HepG2 (cell line): Measurements from ENCODE around the gene HDGFL2. TPM values are rescaled to one million over a fixed set of nuclear protein-coding genes. Genes with fewer than 3 reads are reported as not detected.
A peak's percentile ranks its signal among the peaks of the same experiment; 100 is the strongest.

ENCODE experiments used
- CEBPB ChIP-seq: IDR thresholded peaks from 2 replicates; pipeline ENCODE4 v1.6.1; 2011; ENCODE audit warnings: low read depth, low read length, improper control_type of control experiment, borderline replicate concordance
- IRF9 ChIP-seq: sonication (generic); formaldehyde crosslinking; IDR thresholded peaks from 2 replicates; pipeline ENCODE4 v1.8.0; 2022; ENCODE audit warnings: missing genetic modification reagents, mild to moderate bottlenecking, borderline replicate concordance
- KDM5A ChIP-seq: fragments of 200-600 bp; sonication (generic); IDR thresholded peaks from 2 replicates; pipeline ENCODE4 v1.7.0; 2018; ENCODE audit warnings: antibody characterized with exemption, mild to moderate bottlenecking, low read length, borderline replicate concordance
- NR2F1 ChIP-seq, 2 experiments: fragments of 450-650 bp in 1 of 2; formaldehyde crosslinking in 1 of 2; IDR thresholded peaks; 2 replicates each; pipeline versions ENCODE4 v1.5.0 to v1.6.1; 2016 to 2020; ENCODE audit warnings: mild to moderate bottlenecking in 1 of 2, missing compliant biosample characterization in 1 of 2, missing genetic modification reagents in 1 of 2, moderate library complexity in 1 of 2
- POLR2G ChIP-seq: fragments of 200-400 bp; formaldehyde crosslinking; IDR thresholded peaks from 2 replicates; pipeline ENCODE4 v1.6.1; 2018; ENCODE audit warnings: mild to moderate bottlenecking, low read depth, low read length, moderate library complexity
- RBFOX2 ChIP-seq: fragments of 200-400 bp; formaldehyde crosslinking; IDR thresholded peaks from 2 replicates; pipeline ENCODE4 v1.6.1; 2017; ENCODE audit warnings: low read depth, mild to moderate bottlenecking, low read length
- TCF7L2 ChIP-seq: IDR thresholded peaks from 2 replicates; pipeline ENCODE4 v1.6.1; 2011; ENCODE audit warnings: mild to moderate bottlenecking, low read depth, low read length, moderate library complexity
- U2AF1 ChIP-seq: fragments of 200-400 bp; formaldehyde crosslinking; optimal IDR thresholded peaks from 2 replicates; pipeline ENCODE3; 2017; ENCODE audit warnings: mild to moderate bottlenecking, low read depth, low read length
- YEATS4 ChIP-seq: sonication (generic); formaldehyde crosslinking; IDR thresholded peaks from 2 replicates; pipeline ENCODE4 v1.4.0; 2020; ENCODE audit warnings: missing genetic modification reagents, borderline replicate concordance
- ZFP36L2 ChIP-seq: sonication (generic); formaldehyde crosslinking; IDR thresholded peaks from 2 replicates; pipeline ENCODE4 v1.4.0; 2020; ENCODE audit warnings: missing genetic modification reagents
- ZFP90 ChIP-seq: sonication (generic); formaldehyde crosslinking; IDR thresholded peaks from 2 replicates; pipeline ENCODE4 v1.8.0; 2022; ENCODE audit warnings: missing genetic modification reagents, mild to moderate bottlenecking, inconsistent platforms, borderline replicate concordance
- ZNF18 ChIP-seq: sonication (generic); formaldehyde crosslinking; IDR thresholded peaks from 2 replicates; pipeline ENCODE4 v1.8.0; 2022; ENCODE audit warnings: mild to moderate bottlenecking, missing genetic modification reagents; ENCODE audit not compliant: insufficient replicate concordance
- ZNF274 ChIP-seq: sonication (generic); formaldehyde crosslinking; IDR thresholded peaks from 2 replicates; pipeline ENCODE4 v1.5.1; 2020; ENCODE audit warnings: mild to moderate bottlenecking, missing genetic modification reagents
- ZNF280B ChIP-seq: sonication (generic); formaldehyde crosslinking; IDR thresholded peaks from 2 replicates; pipeline ENCODE4 v1.5.0; 2020; ENCODE audit warnings: missing genetic modification reagents, mild to moderate bottlenecking, borderline replicate concordance
- ZNF329 ChIP-seq: sonication (generic); formaldehyde crosslinking; IDR thresholded peaks from 2 replicates; pipeline ENCODE4 v1.9.0; 2021; ENCODE audit warnings: low read depth, mild to moderate bottlenecking, missing genetic modification reagents
- ZNF331 ChIP-seq: sonication (generic); formaldehyde crosslinking; IDR thresholded peaks from 2 replicates; pipeline ENCODE4 v1.4.0; 2020; ENCODE audit warnings: missing genetic modification reagents
- ZNF496 ChIP-seq: sonication (generic); formaldehyde crosslinking; IDR thresholded peaks from 2 replicates; pipeline ENCODE4 v1.8.1; 2023; ENCODE audit warnings: mild to moderate bottlenecking, moderate library complexity, missing genetic modification reagents; ENCODE audit not compliant: insufficient replicate concordance
- ZNF576 ChIP-seq: sonication (generic); formaldehyde crosslinking; IDR thresholded peaks from 2 replicates; pipeline ENCODE4 v1.4.0; 2020; ENCODE audit warnings: mild to moderate bottlenecking, missing genetic modification reagents
- ZNF713 ChIP-seq: sonication (generic); formaldehyde crosslinking; IDR thresholded peaks from 2 replicates; pipeline ENCODE4 v1.4.0; 2020; ENCODE audit warnings: mild to moderate bottlenecking, missing genetic modification reagents
- polyA plus RNA-seq, 8 experiments: library from polyadenylated mRNA; depleted of rRNA in 3 of 8; stranded (reverse) in 7 of 8; unstranded in 1 of 8; fragments of >200 nt; fragmentation: Illumina TruSeq in 4 of 8; extraction: Trizol in 4 of 8; gene quantifications; 2 replicates each; pipeline versions ENCODE4 v1.2.1 to v1.2.3, GENCODE V29; 2011 to 2016; ENCODE audit warnings: low read depth in 4 of 8, missing spikeins in 1 of 8, mixed read lengths in 1 of 8; ENCODE audit not compliant: insufficient read depth in 1 of 8
- total RNA-seq, 5 experiments: library from RNA; depleted of rRNA; stranded (reverse); fragments of >200 nt; fragmentation: Illumina TruSeq; extraction: Trizol; gene quantifications; 2 replicates each; pipeline ENCODE4 v1.2.3, GENCODE V29; 2016; ENCODE audit warnings: low read depth in 1 of 5
- TF ChIP-seq, protein P1 (sequence below): sonication (generic); formaldehyde crosslinking; IDR thresholded peaks from 2 replicates; pipeline ENCODE4 v1.4.0; 2020; ENCODE audit warnings: missing genetic modification reagents

HDGFL2 gene
- total and polyA plus RNA-seq, 2 of the 13 experiments (the other 11 are each of a cell fraction or from before 2014, with no cell fraction given): 20.0 to 51.1 TPM

DNA sequence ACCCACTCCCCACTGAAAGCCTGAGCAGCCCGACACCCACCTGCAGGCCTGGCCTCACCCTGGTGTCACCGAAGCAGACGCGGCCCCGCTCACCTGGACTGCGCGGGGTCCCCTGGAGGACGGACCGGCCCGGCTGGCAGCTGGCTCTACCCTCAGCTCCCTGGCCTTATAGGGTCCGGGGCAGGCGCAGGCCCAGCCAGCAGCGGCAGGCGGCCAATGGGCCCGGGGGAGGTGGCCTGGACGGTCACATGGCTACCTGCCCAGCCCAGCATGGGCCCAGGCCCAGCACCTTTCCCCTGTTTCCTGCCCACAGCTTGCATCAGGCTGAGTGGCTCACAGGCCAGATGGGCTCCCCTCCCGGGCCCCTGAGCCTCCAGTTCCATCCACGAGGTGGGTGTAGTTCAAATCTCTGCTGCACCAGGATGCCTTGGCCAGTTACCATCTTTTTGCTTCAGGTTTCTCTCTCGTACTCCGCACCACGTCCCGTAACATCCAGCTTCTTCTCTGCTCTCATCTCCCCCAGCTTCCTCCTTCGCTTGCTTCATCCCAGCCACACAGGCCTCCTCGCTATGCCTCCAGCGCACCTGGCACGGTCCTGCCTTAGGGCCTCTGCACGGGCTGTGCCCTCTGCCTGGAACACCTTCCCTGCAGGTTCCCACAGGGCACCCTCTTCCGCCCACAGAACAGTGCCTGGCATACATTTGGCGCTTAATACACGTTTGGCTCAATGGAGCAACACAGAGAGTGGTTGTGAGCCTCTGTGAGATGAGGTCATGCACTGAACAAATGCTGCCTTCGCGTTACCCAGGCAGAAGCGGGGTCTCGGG is 46.5 kb downstream of the HDGFL2 start, which contains the start of gene PLIN4 (continued):
- TF ChIP-seq NR2F1 (CRISPR knock-in tag; IDR thresholded peaks at IDR 0.05) (no peak), ZFP36L2 (CRISPR knock-in tag) (no peak), KDM5A (no peak), ZNF274 (CRISPR knock-in tag) (0 out of 2 replicates have a peak, but pooled peaks have one; percentile 4), ZNF329 (CRISPR knock-in tag) (no peak), ZNF496 (CRISPR knock-in tag) (no peak), TCF7L2 (no peak), POLR2G (peak; percentile 62), ZNF280B (CRISPR knock-in tag) (peak; percentile 39; the same call in 1 of the 2 replicates), ZNF18 (CRISPR knock-in tag) (no peak), IRF9 (CRISPR knock-in tag) (no peak), ZNF576 (no peak), RBFOX2 (peak; percentile 71), YEATS4 (0 out of 2 replicates have a peak, but pooled peaks have one; percentile 26), ZNF713 (CRISPR knock-in tag) (no peak), ZNF331 (CRISPR knock-in tag) (0 out of 2 replicates have a peak, but pooled peaks have one; percentile 23), U2AF1 (no peak), ZFP90 (no peak), CEBPB (peak; percentile 14; the same call in 1 of the 2 replicates)
- TF ChIP-seq, protein P1, sequence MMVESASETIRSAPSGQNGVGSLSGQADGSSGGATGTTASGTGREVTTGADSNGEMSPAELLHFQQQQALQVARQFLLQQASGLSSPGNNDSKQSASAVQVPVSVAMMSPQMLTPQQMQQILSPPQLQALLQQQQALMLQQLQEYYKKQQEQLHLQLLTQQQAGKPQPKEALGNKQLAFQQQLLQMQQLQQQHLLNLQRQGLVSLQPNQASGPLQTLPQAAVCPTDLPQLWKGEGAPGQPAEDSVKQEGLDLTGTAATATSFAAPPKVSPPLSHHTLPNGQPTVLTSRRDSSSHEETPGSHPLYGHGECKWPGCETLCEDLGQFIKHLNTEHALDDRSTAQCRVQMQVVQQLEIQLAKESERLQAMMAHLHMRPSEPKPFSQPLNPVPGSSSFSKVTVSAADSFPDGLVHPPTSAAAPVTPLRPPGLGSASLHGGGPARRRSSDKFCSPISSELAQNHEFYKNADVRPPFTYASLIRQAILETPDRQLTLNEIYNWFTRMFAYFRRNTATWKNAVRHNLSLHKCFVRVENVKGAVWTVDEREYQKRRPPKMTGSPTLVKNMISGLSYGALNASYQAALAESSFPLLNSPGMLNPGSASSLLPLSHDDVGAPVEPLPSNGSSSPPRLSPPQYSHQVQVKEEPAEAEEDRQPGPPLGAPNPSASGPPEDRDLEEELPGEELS: no peak
